Esophagus muscularis mucosa (tissue), 3 donors: Measurements from ENCODE around the gene SLC1A1.

Experiments
- CTCF ChIP-seq, 3 experiments: fragments of 200-600 bp in 2 of 3; fragments of 450-650 bp in 1 of 3; sonication (generic) in 2 of 3; IDR thresholded peaks; one replicate each; pipeline ENCODE4 v1.5.1; 2017 to 2019; ENCODE audit warnings: antibody characterized with exemption in 3 of 3, mild to moderate bottlenecking in 2 of 3, moderate library complexity in 1 of 3
- POLR2AphosphoS5 ChIP-seq, 2 donors: sonication (generic); formaldehyde crosslinking; IDR thresholded peaks; one replicate each; pipeline ENCODE4 v1.6.1; 2017; ENCODE audit warnings: antibody characterized with exemption in 2 of 2

- TF ChIP-seq CTCF (IDR thresholded peaks at IDR 0.05) (no peak), POLR2AphosphoS5 (IDR thresholded peaks at IDR 0.05) (no peak)
Observed at GRCh38 chr9:4540425-4540824, 50.2 kb downstream of the SLC1A1 start.
